AG04450 (cell line): ENCODE results near the gene ZNF81. TPM values are rescaled to one million over a fixed set of nuclear protein-coding genes. Genes with fewer than 3 reads are reported as not detected.
"Not testable (repeated sequence)": the region's sequence is repeated elsewhere in the genome, so short reads cannot be mapped to it uniquely, and the experiment has no call there.

Source experiments
- CTCF ChIA-PET: fragments of 300-600, 350-600 bp; formaldehyde crosslinking; extraction: SDS; loops from one replicate; lab custom pipeline; 2022; ENCODE audit warnings: antibody characterized with exemption, inconsistent platforms; lab: Charles Lee
- POLR2A ChIA-PET: fragments of 350-600 bp; formaldehyde crosslinking; extraction: SDS; loops from one replicate; lab custom pipeline; 2021; ENCODE audit warnings: antibody characterized with exemption, inconsistent platforms; lab: Yijun Ruan, JAX
- DNase-seq: peaks from one replicate; pipeline ENCODE4 v3.0.0-alpha.2; 2011; ENCODE audit warnings: low read depth, low spot score
- H3K27ac ChIP-seq: one replicate; pipeline ENCODE4 v1.5.1; 2012; ENCODE audit warnings: low read depth, low read length, control low read depth
- H3K27me3 ChIP-seq: one replicate; pipeline ENCODE4 v1.6.0; 2012; ENCODE audit warnings: low read length; ENCODE audit not compliant: control insufficient read depth, insufficient read depth
- H3K4me3 ChIP-seq: 2 replicates; pipeline ENCODE4 v1.5.1; 2011; ENCODE audit warnings: mild to moderate bottlenecking, low read depth, low read length, control low read depth
- H3K9me3 ChIP-seq: 2 replicates; pipeline ENCODE4 v1.5.1; 2012; ENCODE audit warnings: low read length; ENCODE audit not compliant: control insufficient read depth, insufficient read depth
- polyA plus RNA-seq: library from polyadenylated mRNA; depleted of rRNA; stranded (reverse); fragments of >200 nt; gene quantifications from 2 replicates; pipeline ENCODE4 v1.2.3, GENCODE V29; 2011
- TF ChIP-seq, protein P1 (sequence below): IDR thresholded peaks from 2 replicates; pipeline ENCODE4 v1.5.1; 2011; ENCODE audit warnings: low read depth, low read length, control low read depth, inconsistent platforms

Gene ZNF81
- polyA plus RNA-seq, 1 experiment = 4.7 TPM

DNA sequence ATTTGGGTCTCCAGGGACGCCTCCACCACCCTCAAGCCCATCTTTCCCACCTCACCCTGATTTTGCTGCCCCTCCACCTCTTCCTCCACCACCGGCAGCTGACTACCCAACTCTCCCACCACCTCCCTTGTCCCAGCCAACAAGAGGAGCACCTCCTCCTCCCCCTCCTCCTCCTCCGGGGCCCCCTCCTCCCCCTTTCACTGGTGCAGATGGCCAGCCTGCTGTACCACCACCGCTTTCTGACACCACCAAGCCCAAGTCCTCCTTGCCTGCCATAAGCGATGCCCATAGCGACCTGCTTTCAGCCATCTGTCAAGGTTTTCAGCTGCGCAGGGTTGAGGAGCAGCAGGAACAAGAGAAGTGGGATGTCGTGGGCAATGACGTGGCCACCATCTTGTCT is 32.4 kb upstream of the ZNF81 start:
- ChIA-PET CTCF (no interaction called here), POLR2A (no interaction called here)
- TF ChIP-seq, protein P1, sequence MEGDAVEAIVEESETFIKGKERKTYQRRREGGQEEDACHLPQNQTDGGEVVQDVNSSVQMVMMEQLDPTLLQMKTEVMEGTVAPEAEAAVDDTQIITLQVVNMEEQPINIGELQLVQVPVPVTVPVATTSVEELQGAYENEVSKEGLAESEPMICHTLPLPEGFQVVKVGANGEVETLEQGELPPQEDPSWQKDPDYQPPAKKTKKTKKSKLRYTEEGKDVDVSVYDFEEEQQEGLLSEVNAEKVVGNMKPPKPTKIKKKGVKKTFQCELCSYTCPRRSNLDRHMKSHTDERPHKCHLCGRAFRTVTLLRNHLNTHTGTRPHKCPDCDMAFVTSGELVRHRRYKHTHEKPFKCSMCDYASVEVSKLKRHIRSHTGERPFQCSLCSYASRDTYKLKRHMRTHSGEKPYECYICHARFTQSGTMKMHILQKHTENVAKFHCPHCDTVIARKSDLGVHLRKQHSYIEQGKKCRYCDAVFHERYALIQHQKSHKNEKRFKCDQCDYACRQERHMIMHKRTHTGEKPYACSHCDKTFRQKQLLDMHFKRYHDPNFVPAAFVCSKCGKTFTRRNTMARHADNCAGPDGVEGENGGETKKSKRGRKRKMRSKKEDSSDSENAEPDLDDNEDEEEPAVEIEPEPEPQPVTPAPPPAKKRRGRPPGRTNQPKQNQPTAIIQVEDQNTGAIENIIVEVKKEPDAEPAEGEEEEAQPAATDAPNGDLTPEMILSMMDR = no peak

DNA sequence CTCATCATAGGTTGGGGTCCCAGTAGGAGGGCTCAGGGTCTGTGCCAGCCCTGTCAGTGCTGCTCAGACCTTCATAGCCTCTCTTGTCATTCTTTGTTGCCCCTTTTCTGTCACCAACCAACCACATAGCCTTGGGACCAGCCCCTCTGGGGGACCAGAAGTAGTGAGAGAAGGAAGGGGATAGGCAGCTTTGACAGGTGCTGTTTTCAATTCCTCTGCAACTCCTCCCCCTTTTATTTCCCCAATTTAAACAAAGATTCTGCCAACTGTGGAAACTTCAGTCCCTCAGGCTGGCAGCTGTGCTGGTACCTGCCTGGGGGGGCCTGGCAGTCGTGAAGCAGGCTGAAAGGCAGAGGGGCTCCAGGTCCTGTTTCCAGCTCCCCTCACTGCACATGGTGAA is 30.9 kb upstream of the ZNF81 start:
- H3K27ac ChIP-seq, DNase-seq, H3K27me3 ChIP-seq, H3K9me3 ChIP-seq, CTCF ChIA-PET, H3K4me3 ChIP-seq, POLR2A ChIA-PET: not testable (repeated sequence)

More for the DNA sequence above, 32.4 kb upstream of the ZNF81 start:
- Histone ChIP-seq H3K27ac (no peak overlapping the region), H3K4me3 (no peak overlapping the region), H3K27me3 (no peaks in the 10 kb centered on the region), H3K9me3 (no peaks in the 10 kb centered on the region)
- DNase-seq = no peak

DNA sequence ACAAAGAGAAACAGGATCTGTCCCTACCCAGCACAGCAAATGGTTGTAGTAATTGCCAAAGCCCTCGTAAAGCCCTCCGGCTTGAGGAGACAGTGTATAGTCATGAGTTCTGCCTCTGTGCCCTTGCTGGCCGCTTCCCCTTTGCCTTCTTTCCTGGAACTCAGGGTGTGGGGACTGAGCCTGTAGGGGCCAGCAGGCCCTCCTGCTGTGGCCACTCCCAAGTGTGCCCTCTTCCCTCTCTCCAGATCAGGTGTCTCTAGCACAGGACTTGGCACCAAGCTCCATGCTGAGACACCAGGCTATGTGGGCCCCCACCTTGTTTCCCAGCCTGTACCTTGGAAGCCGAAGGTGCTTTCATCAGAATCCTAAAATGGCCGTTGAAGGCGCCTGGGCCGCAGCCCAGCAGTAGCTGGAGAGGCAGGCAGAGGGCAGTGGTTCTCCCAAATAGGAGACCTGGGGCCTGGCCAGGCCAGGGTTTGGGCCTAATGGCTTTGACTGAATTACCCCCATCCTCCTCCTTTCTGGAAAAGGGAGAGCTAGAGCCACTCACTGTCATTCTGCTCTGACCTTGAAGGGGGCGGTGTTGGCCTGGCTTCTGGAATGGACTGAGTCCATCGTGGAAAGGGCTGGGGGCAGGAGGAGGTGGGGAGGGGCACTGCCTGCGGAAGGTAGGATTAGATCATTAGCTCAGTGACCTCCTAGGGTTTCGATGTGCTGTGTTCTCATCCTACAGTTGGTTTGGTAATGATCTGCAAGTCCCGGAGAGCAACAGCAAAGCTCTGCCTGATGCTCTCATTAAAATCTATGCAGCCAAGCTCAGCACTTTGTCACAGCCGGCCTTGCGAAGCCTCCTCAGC is 30.1 kb upstream of the ZNF81 start:
- CTCF ChIA-PET, POLR2A ChIA-PET, H3K27ac ChIP-seq, H3K4me3 ChIP-seq, H3K9me3 ChIP-seq, H3K27me3 ChIP-seq, DNase-seq: not testable (repeated sequence)

DNA sequence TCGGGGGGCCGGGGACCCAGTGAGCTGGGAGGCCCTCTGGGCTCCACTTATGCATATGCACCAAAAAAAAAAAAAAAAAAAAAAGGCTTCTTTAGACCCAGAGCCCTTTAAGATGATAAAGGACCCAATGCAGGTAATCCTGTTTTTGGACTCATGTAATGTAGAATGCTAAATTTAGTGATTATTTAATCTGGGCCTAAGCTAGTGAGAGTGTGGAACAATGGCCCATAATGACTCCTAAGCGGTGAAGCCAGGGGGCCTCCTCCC is 29.5 kb upstream of the ZNF81 start:
- H3K27ac ChIP-seq, POLR2A ChIA-PET, H3K4me3 ChIP-seq, CTCF ChIA-PET, H3K9me3 ChIP-seq, DNase-seq, H3K27me3 ChIP-seq: not testable (repeated sequence)

DNA sequence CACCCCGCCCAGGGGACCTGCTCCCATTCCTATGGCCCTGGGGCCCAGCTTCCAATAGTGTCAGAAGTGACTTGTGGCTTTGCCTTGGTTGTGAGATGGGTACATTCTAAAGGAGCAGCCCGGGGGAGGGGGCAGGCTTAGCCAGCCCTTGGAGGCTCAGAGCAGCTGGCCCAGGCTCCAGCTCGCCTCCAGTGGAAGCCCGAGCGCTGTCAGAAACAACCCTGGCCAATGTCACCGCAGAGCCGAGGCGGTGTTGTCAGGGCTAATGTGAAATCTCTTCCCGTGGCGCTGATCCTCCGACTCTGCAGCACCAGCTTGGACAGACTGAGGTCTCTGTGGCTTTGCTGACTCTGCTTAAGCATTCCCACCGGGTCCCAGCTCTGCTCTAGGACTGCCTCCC is 29.2 kb upstream of the ZNF81 start:
- Histone ChIP-seq H3K27me3 (no peaks in the 10 kb centered on the region), H3K4me3 (no peak overlapping the region), H3K27ac (no peak overlapping the region), H3K9me3 (no peaks in the 10 kb centered on the region)
- DNase-seq = no peak
- ChIA-PET CTCF (no interaction called here), POLR2A (no interaction called here)
- TF ChIP-seq, protein P1 = no peak

DNA sequence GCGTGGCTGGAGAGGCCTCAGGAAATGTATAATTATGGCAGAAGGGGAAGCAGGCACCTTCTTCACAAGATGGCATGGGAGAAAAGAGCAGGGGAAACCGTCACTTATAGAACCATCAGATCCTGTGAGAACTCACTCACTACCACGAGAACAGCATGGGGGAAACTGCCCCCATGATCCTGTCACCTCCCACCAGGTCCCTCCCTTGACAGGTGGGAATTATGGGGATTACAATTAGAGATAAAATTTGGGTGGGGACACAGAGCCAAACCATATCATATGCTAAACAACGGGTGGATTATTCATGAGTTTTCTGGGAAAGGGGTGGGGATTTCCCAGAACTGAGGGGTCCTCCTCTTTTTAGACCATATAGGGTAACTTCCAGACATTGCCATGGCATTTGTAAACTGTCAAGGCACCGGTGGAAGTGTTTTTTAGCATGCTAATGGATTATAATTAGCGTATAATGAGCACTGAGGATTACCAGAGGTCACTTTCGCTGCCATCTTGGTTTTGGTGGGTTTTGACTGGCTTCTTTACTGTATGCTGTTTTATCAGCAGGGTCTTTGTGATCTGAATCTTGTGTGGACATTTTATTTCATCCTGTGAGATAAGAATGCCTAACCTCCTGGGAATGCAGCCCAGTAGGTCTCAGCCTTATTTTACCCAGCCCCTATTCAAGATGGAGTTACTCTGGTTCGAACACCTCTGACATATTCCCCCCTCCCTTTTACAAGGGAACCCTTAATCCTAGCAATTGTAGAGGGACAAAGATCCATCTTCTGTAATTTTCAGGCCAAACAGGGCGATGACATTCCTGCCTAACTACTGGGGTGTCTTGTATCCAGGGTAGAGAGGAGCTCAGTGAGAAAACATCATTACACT is 27.6 kb upstream of the ZNF81 start:
- Histone ChIP-seq H3K4me3 (no peak overlapping the region), H3K27ac (no peak overlapping the region), H3K27me3 (no peaks in the 10 kb centered on the region), H3K9me3 (no peaks in the 10 kb centered on the region)
- ChIA-PET POLR2A (no interaction called here), CTCF (no interaction called here)
- DNase-seq = no peak
- TF ChIP-seq, protein P1 = no peak
